ENCODE measurements around the gene JPH2.
"Not testable (repeated sequence)": the region's sequence is repeated elsewhere in the genome, so short reads cannot be mapped to it uniquely, and the experiment has no call there.

Gene JPH2

GRCh38 chr20:44159125-44159524, 27.9 kb downstream of the JPH2 start:
- no peak for DNase-seq (ENCODE audit: low read depth)

- no peak for DNase-seq (ENCODE audit: low read depth)
Observed at GRCh38 chr20:44157061-44157460, 29.9 kb downstream of the JPH2 start.

- no peak for DNase-seq (ENCODE audit: low read depth)
Observed at GRCh38 chr20:44154521-44155001, 32.4 kb downstream of the JPH2 start.

GRCh38 chr20:44153636-44154043, 33.3 kb downstream of the JPH2 start:
- no peak for DNase-seq (ENCODE audit: low read depth)

- DNase-seq (ENCODE audit: low read depth), result no peak
Observed at GRCh38 chr20:44151621-44152416, 35.2 kb downstream of the JPH2 start.

GRCh38 chr20:44146272-44146671, 40.7 kb downstream of the JPH2 start:
- no peak for DNase-seq (ENCODE audit: low read depth)

- DNase-seq (ENCODE audit: low read depth), result no peak
Observed at GRCh38 chr20:44145131-44145775, 41.7 kb downstream of the JPH2 start.

GRCh38 chr20:44143936-44144335, 43.1 kb downstream of the JPH2 start:
- DNase-seq (ENCODE audit: low read depth), result no peak

- no peak for DNase-seq (ENCODE audit: low read depth)
Observed at GRCh38 chr20:44142413-44142812, 44.6 kb downstream of the JPH2 start.

- no peak for DNase-seq (ENCODE audit: low read depth)
Observed at GRCh38 chr20:44141873-44142272, 45.1 kb downstream of the JPH2 start.

- DNase-seq (ENCODE audit: low read depth), result no peak
Observed at GRCh38 chr20:44138867-44139266, 48.1 kb downstream of the JPH2 start.

GRCh38 chr20:44137266-44137801, 49.7 kb downstream of the JPH2 start:
- DNase-seq (ENCODE audit: low read depth), result no peak

- DNase-seq (ENCODE audit: low read depth), result no peak
Observed at GRCh38 chr20:44136579-44137265, 50.3 kb downstream of the JPH2 start.

GRCh38 chr20:44135417-44136204, 51.4 kb downstream of the JPH2 start:
- no peak for DNase-seq (ENCODE audit: low read depth)

- no peak for DNase-seq (ENCODE audit: low read depth)
Observed at GRCh38 chr20:44135012-44135412, 52.0 kb downstream of the JPH2 start.

GRCh38 chr20:44133424-44133823, 53.6 kb downstream of the JPH2 start:
- DNase-seq (ENCODE audit: low read depth), result no peak

GRCh38 chr20:44131704-44132103, 55.3 kb downstream of the JPH2 start:
- DNase-seq (ENCODE audit: low read depth), result no peak

- DNase-seq (ENCODE audit: low read depth), result no peak
Observed at GRCh38 chr20:44129911-44130718, 56.9 kb downstream of the JPH2 start.

GRCh38 chr20:44129300-44129699, 57.7 kb downstream of the JPH2 start:
- DNase-seq (ENCODE audit: low read depth), result not testable (repeated sequence)

- DNase-seq (ENCODE audit: low read depth), result no peak
Observed at GRCh38 chr20:44126445-44126844, 60.5 kb downstream of the JPH2 start.
